GM12864 (cell line): ENCODE data around the gene PRKCZ.
A peak's percentile ranks its signal among the peaks of the same experiment; 100 is the strongest.

ENCODE experiments used
- DNase-seq: peaks from one replicate; pipeline ENCODE4 v3.0.0-alpha.2; 2011; ENCODE audit warnings: low read depth
- H3K4me3 ChIP-seq: 2 replicates; pipeline ENCODE4 v1.5.1; 2011; ENCODE audit warnings: mild to moderate bottlenecking, low read depth, low read length, control low read depth
- CTCF ChIP-seq: IDR thresholded peaks from 2 replicates; pipeline ENCODE4 v1.5.1; 2011; ENCODE audit warnings: low read depth, mild to moderate bottlenecking, moderate library complexity, low read length, control low read depth, inconsistent platforms; ENCODE audit errors: missing control alignments

The PRKCZ gene

GRCh38 chr1:2188336-2188735, 138.1 kb downstream of the PRKCZ start:
- H3K4me3 ChIP-seq, result no peak overlapping the region
- no peak for TF ChIP-seq CTCF
- DNase-seq, result no peak

GRCh38 chr1:2189459-2190425, 139.5 kb downstream of the PRKCZ start:
- no peak overlapping the region for H3K4me3 ChIP-seq
- no peak for TF ChIP-seq CTCF
- no peak for DNase-seq

GRCh38 chr1:2190491-2190976, 140.3 kb downstream of the PRKCZ start:
- DNase-seq, result no peak
- no peak for TF ChIP-seq CTCF
- H3K4me3 ChIP-seq, result no peak overlapping the region

GRCh38 chr1:2192031-2192995, 142.1 kb downstream of the PRKCZ start:
- TF ChIP-seq CTCF, result no peak
- no peak for DNase-seq
- no peak overlapping the region for H3K4me3 ChIP-seq

GRCh38 chr1:2193514-2194281, 143.5 kb downstream of the PRKCZ start:
- no peak for DNase-seq
- peak overlapping the region; percentile 59 for H3K4me3 ChIP-seq
- no peak for TF ChIP-seq CTCF

- DNase-seq, result no peak
- TF ChIP-seq CTCF, result no peak
- H3K4me3 ChIP-seq, result peak within 1 kb of the TSS; percentile 65
Observed at GRCh38 chr1:2194319-2194897, 144.2 kb downstream of the PRKCZ start, which contains the start of gene FAAP20. TSS of gene FAAP20 (minus strand) at chr1:2194772. CDS start at chr1:2194749, 23 bp downstream.
